GM20431 (cell line): Measurements from ENCODE around the gene HELT.
"Not testable (repeated sequence)": the region's sequence is repeated elsewhere in the genome, so short reads cannot be mapped to it uniquely, and the experiment has no call there.

ENCODE experiments used
- in situ Hi-C: fragments of 300-500 bp; cut with MseI, MboI; formaldehyde crosslinking; loops from one replicate; pipeline ENCODE4 v1.15.0; 2020; ENCODE audit warnings: low sequenced_read_pairs; ENCODE audit not compliant: unreplicated experiment

HELT gene

DNA sequence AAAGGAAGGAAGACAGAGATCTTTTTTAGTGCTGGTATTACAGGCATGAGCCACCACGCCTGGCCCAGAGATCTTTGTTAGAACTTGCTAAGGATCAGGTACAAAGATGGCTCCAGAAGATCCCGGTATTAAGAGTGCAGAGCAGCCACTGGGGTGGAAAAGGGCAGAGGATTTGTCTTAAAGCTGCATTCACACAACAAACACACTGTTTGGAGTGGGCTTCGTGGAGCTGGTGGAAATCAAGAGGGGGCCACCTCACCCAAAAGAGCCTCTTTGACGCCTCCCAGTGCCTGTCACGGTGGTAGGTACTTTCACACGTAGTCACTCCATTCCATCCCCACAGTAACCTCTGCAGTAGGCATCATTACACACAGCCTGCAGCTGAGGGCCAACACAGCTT lies 13.3 kb downstream of the HELT start:
- in situ Hi-C loops = loop anchor here (25.0 kb wide), 1 partner anchor 256 kb away; no protein-coding TSS in a partner anchor

DNA sequence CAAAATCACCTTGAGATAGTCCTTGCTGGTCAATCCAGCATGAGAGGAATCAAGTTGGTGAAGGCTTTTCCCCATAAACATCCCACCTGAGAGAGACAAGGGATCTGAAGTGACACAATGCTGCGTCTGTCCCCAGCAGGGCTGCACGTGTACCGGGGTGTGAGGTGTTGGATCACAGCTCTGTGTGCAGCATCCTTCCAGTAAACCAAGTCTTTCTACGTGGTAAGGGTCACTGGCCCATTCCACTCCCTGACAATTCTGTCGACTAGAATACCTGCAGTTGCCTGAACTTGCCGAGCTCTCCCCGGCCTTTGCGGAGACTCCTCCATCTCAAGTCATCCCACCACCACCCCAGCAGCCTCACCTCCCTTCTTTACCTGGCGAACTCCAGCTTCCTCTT lies 14.8 kb downstream of the HELT start:
- in situ Hi-C loops = loop anchor here (25.0 kb wide), 1 partner anchor 254 kb away; no protein-coding TSS in a partner anchor

DNA sequence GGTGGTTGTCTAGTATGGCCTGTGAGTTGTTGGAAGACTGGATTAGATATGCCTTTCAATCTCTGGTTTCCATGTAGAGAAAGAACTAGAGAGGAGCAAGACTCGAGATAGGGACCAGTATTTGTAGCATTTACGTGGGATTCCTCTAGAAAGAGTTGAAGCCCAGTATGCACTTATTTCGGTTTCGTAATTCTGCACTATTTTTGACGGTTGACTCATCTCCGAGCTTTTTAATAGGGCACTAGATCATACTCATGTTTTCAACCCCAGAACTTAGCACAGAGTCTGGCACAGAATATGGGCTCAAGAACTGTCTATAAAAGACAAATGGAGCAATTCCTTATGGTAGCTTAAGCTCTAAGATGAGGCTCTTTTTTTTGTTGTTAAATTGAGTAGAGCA lies 15.7 kb downstream of the HELT start:
- in situ Hi-C loops = loop anchor here (25.0 kb wide), 1 partner anchor 253 kb away; no protein-coding TSS in a partner anchor

DNA sequence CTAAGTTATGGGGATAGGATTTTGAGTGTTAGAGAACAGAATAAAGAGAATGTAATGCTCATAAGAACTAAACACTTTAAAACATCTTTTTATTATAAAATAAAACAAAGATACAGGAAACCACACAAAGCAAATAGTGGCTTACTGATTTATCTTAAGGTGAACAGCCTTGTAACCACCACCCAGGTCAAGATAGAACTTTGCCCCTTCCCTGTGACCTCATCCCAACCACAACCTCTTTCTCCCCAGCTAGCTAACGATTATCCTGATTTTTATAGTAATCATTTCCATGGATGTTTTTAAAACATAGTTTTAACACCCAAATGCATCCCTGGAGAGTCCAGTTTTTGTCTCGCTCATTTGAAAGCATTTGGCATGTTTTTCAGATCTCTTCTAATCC lies 17.0 kb downstream of the HELT start:
- in situ Hi-C loops = loop anchor here (25.0 kb wide), 1 partner anchor 252 kb away; no protein-coding TSS in a partner anchor

DNA sequence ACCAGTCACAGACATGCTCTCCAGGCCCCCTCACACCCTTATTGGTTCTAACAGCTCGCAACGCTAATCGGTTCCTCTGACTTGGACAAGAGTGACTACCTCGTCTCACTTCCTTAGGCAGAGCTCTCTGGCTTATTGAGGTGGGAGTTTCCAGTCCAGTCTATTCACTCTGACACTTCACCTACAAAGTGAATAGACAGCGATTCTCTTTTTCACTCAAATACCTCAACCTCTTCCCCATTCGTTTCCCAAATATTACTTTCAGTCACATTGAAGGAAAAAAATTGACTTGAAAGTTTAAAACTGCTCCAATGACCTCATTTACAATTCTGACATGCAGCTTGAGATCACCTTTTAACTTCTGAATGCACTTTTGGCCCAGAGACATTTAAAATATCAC lies 17.7 kb downstream of the HELT start:
- in situ Hi-C loops = loop anchor here (25.0 kb wide), 1 partner anchor 251 kb away; no protein-coding TSS in a partner anchor

DNA sequence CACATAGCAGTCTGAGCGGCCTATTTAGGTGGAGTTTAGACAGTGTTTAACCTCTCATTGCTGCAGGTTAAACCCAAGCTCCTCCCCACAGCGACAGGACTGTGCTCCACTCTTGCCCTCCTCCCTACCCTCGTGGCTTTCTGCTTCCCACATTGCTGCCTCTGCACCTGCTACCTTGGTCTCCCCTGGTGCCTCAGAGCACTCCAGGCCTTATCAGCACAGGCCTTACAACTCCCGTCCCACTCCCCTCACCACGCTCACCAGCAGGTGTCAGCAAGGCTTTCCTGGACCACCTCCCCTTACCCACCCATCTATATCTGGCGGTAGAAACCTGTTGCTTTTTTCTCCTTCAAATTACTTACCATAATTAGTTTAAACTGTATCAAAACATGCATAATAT lies 18.6 kb downstream of the HELT start:
- in situ Hi-C loops = loop anchor here (25.0 kb wide), 1 partner anchor 250 kb away; no protein-coding TSS in a partner anchor

DNA sequence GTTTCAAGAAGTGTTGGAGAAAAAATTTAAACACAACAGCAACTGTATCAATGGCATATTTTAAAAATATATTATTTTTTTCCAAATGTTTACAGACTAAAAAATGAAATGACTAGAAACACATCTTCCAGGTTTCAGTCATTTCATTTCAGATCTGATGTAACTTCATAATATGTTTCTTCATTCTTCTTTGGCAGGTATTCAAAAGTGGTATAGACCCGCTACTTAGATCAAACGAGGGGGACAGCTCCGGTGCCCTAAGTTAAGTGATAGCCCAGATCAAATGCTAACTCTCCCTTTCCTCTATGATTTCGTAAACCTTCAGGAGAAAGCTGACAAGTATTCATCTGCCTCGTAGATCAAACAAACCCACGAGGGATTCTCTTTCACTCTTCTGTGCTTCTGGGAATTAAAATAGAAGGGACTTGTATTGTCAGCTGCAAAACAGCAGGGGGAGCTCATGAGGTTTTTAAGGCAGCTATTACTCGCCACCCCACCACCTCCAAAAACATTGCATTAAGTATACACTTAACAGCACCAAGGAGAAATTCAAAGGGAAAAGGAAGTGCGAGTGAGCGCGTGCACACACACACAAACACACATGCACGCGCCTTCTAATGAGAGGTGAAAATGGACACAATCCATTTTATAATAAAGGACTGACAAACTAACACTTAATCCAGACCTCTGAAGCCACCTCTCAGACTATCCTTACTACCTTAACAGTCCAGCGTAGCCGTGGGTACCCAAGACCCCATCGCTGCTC lies 21.4 kb downstream of the HELT start:
- in situ Hi-C loops = loop anchor here (25.0 kb wide), 1 partner anchor 248 kb away; no protein-coding TSS in a partner anchor

DNA sequence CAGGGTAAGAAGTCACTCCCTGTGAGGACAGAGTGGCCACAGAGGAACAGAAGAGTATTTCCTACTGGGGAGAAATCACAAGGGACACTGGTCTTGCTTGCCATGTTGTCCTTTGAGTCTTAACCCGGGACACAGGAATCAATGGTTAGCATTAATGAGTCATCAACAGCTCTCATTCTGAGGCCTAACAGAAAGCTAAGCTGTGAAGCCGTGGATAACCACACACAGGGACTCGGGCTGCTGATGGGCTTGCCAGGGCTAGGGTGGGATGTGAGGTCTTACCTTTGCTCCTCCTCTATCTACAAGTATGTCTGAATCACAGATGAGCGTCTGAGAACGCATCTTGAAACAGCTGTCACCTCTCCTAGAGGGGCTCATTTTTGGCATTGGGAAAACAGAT lies 22.2 kb downstream of the HELT start:
- in situ Hi-C loops = loop anchor here (25.0 kb wide), 1 partner anchor 247 kb away; no protein-coding TSS in a partner anchor

DNA sequence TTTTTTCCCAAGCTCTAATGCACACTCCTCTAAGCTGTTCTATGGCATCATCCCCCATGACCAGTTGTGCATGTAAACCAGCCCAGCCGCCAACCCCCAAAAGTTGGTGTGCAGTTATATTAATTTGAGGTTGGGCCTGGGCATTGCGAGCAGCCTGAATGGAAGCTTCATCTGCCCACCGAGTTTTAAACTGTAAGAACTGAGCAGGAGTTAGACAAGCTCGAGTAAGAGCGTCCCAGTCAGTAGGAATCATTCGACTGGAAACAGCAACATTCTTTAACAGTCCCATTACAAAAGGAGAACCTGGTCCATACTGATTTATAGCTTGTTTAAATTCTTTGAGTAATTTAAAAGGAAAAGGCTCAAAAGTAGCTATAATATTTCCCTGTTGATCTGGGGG lies 32.0 kb downstream of the HELT start:
- in situ Hi-C loops = not testable (repeated sequence)

DNA sequence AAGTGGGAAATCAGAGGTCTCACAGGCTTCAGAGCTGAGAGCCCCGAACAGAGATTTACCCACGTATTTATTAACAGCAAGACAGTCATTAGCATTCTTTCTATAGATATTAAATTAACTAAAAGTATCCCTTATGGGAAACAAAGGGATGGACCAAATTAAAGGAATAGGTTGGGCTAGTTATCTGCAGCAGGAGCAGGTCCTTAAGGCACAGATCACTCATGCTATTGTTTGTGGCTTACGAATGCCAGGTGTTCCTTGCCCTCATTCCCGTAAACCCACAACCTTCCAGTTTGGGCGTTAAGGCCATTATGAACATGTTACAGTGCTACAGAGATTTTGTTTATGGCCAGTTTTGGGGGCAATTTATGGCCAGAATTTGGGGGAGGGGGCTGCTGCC lies 33.0 kb downstream of the HELT start:
- in situ Hi-C loops = not testable (repeated sequence)

DNA sequence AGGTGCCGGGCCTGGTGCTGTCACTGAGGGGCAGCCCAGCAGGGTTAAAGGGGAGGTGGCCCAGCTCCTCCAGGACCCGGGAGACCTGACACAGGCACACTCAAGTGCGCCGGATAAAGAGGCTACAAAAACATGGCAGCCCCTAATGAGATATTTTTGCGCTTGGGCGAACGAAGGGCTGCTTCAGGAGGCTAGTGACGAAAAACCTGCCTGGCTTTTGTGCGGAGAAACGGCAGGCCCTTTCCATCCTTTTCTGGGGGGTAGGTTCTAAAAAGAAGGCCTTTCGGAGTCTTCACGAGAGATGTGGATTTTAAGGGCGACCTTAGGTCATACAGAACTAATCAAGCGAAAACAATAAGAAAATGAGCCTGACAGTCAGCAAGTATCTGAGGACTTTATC lies 35.5 kb downstream of the HELT start:
- in situ Hi-C loops = no loop called here

DNA sequence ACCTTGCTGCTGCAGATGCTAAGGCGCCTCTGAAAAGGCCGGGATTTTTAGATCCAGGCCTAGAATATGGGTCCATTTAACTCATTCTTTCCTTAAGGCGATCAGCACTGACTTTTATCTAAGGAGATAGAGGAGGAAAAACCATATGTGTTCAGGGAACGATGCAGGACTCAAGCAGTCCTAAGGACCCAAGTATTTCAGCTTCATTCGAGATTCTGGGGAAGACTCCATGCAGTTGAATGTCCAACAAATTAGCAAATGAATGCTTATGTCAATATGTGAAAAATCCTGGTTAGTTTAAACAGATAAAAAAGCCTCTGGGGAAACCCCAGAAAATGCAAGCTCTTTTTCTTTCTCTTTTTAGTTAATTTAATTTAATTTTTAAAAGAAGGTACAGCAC lies 36.0 kb downstream of the HELT start:
- in situ Hi-C loops = no loop called here

DNA sequence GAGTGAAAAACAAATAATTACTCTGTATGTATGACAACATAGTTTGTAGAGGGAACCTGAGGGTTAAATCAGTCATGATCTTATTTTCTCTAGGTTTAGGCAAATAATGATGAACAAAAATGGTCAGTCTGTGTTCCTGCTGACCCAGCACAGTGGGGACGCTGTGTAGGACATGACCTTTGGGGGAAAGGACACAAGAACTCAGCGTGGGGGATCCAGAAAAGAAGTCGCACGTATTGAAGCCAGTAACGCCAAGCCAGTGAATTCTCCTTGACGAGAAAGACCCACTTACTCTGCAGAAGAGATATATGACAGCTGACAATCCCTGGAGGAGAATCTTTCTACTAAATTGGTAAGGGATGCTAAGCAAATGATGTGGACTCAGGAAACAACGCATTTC lies 36.6 kb downstream of the HELT start:
- in situ Hi-C loops = no loop called here

DNA sequence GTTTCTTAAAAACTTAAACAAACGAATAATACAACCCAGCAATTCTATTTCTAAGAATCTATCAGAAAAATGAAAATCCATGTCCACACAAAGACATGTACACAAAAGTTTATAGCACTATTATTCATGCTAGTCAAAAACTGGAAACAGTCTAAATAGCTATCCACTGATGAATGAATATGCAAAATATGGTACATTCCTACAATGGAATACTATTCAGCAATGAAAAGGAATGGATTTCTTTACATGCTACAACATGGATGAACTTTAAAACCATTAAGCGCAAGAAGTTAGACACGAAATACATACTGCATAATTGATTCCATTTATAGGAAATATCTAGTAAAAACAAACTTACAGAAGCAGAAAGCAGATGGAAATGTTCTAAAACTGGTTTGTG lies 43.3 kb downstream of the HELT start:
- in situ Hi-C loops = no loop called here

DNA sequence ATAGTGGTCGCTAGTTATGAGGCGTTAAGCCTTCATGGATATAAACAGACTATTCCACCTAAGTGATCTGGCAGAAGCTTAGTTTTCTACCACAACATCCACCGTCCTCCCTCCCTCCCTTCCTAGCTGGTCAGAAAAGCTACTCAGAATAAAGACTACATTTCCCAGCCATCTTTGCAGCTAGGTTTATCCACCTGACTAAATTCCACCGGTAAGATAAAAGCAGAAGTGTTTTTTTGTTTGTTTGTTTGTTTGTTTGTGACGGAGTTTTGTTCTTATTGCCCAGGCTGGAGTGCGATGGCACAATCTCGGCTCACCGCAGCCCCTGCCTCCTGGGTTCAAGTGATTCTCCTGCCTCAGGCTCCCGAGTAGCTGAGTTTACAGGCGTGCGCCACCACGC lies 44.3 kb downstream of the HELT start:
- in situ Hi-C loops = no loop called here

DNA sequence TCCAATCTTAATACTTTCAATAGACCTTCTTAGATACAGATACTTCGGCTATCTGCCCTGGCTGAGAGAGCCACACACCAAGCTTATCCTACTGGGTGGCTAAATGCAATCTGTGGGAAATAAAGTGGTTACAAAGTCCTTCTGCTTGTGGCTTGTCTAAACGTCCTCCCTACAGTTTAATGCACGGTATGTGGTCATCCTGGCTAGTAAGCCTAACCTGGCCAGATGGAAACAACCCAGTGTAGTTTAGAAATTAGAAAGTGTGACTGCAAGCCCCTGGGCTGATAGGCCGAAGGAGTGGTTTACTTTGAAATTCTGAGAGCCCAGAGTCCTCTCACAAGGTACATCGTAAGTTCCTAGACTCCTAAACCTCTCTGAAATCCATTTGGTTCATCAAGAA lies 47.9 kb downstream of the HELT start:
- in situ Hi-C loops = no loop called here

DNA sequence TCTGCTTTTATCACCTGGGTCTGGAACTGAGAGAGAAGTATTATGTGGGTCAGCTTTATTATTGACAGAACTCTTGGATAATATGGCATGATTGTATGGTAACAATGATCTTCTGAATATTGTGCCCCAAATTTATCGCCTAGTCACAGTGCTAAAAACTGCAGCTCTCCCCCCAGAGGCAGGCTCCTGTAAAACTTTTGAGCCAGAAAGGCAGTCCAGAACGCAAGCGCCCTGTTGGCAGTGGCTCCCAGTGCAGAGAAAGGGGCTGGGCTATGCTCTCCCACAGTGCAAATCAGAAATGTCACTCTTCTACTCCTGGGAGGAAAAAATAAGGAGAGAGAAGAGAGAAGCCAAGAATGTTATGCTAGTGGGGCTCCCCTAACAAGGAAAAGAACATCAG lies 50.5 kb downstream of the HELT start:
- in situ Hi-C loops = no loop called here
